Activated CD8-positive, alpha-beta memory T cell treated with anti-CD3 and anti-CD28 coated beads, Interleukin-2, amount 10 ng/mL, durations not matched to agents 7 days and 5 days (primary cell): ENCODE measurements around the gene RBP4. TPM values are rescaled to one million over a fixed set of nuclear protein-coding genes. Genes with fewer than 3 reads are reported as not detected.

ENCODE experiments used
- ATAC-seq: fragments of 150-1000 bp; cut with Tn5 transposase; one replicate; pipeline ENCODE4 v1.10.0; 2021; ENCODE audit warnings: moderate library complexity
- CTCF ChIA-PET: fragments of 350-600 bp; sonication (Branson Sonifier 250); formaldehyde crosslinking; loops from one replicate; lab custom pipeline; 2021; ENCODE audit warnings: antibody characterized with exemption; lab: Charles Lee
- DNase-seq: peaks from one replicate; pipeline ENCODE4 v3.0.0-alpha.2; 2020
- H3K27ac Mint-ChIP-seq: one replicate; pipeline ENCODE4 v1.8.0; 2021; ENCODE audit warnings: mild to moderate bottlenecking, mixed read lengths
- H3K27me3 Mint-ChIP-seq: one replicate; pipeline ENCODE4 v1.8.0; 2021; ENCODE audit warnings: mixed read lengths
- H3K36me3 Mint-ChIP-seq: one replicate; pipeline ENCODE4 v1.8.0; 2021; ENCODE audit warnings: mild to moderate bottlenecking, mixed read lengths
- H3K4me1 Mint-ChIP-seq: one replicate; pipeline ENCODE4 v1.8.0; 2021; ENCODE audit warnings: mixed read lengths
- H3K4me3 Mint-ChIP-seq: one replicate; pipeline ENCODE4 v1.8.0; 2021; ENCODE audit warnings: mild to moderate bottlenecking, moderate library complexity, mixed read lengths
- H3K9me3 Mint-ChIP-seq: one replicate; pipeline ENCODE4 v1.8.0; 2022; ENCODE audit warnings: low read depth, mixed read lengths
- total RNA-seq, 2 experiments: library from RNA; stranded (reverse); gene quantifications; one replicate each; pipeline ENCODE4 v1.2.3, GENCODE V29; 2021

RBP4 gene
- total RNA-seq, 2 experiments from 2014 or later: not detected

GRCh38 chr10:93604146-93604545 is 3.1 kb upstream of the RBP4 start:
- CTCF ChIA-PET: no interaction called here

GRCh38 chr10:93603023-93603422 is 2.0 kb upstream of the RBP4 start:
- Mint-ChIP-seq H3K36me3 (no peaks in the 10 kb centered on the region), H3K4me3 (no peak overlapping the region), H3K9me3 (no peaks in the 10 kb centered on the region), H3K27me3 (peaks cover 69% of the 10 kb centered on the region), H3K4me1 (no peaks in the 10 kb centered on the region), H3K27ac (no peak overlapping the region)
- CTCF ChIA-PET: no interaction called here
- ATAC-seq: no peak
- no peak for DNase-seq

More at GRCh38 chr10:93604146-93604545, 3.1 kb upstream of the RBP4 start:
- DNase-seq (no peak), ATAC-seq (no peak)
- H3K4me1 Mint-ChIP-seq: no peaks in the 10 kb centered on the region
- peaks cover 64% of the 10 kb centered on the region for H3K27me3 Mint-ChIP-seq
- no peaks in the 10 kb centered on the region for H3K9me3 Mint-ChIP-seq
- H3K27ac Mint-ChIP-seq: no peak overlapping the region
- H3K4me3 Mint-ChIP-seq: no peak overlapping the region
- H3K36me3 Mint-ChIP-seq: no peaks in the 10 kb centered on the region

- CTCF ChIA-PET: no interaction called here
- Mint-ChIP-seq H3K36me3 (no peaks in the 10 kb centered on the region), H3K4me1 (no peaks in the 10 kb centered on the region), H3K9me3 (no peaks in the 10 kb centered on the region), H3K27ac (no peak overlapping the region), H3K4me3 (no peak overlapping the region), H3K27me3 (peaks cover 69% of the 10 kb centered on the region)
- DNase-seq (peak; percentile 5), ATAC-seq (no peak)
Observed at GRCh38 chr10:93601774-93602162, 733 bp upstream of the RBP4 start.

GRCh38 chr10:93600446-93601145 is 439 bp downstream of the RBP4 start:
- Mint-ChIP-seq H3K9me3 (no peaks in the 10 kb centered on the region), H3K27ac (no peak overlapping the region), H3K27me3 (peaks cover 58% of the 10 kb centered on the region), H3K4me3 (no peak overlapping the region), H3K4me1 (no peaks in the 10 kb centered on the region), H3K36me3 (no peaks in the 10 kb centered on the region)
- CTCF ChIA-PET: no interaction called here
- ATAC-seq: no peak
- DNase-seq: peak; percentile 26

DNA sequence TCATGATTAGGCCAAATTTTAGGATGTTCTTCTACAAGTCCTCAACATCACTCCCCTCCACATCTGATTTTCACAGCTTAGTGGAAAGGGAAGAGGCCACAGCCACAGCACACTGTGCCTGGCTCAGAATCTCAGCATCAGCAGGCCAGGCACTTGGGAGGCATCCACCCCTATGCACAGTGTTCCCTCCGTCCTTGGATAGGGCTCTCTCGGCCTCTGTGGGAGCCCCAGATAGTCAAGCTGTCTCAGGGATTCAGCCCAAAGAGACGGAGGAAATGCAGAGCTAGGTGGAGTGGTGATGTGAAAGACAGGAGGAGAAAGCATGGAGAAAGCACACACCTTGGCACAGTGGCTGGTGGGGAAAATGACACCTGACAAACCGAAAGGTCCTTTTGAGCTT is 1.3 kb downstream of the RBP4 start:
- ATAC-seq (no peak), DNase-seq (no peak)
- no peak overlapping the region for H3K27ac Mint-ChIP-seq
- no peak overlapping the region for H3K4me3 Mint-ChIP-seq
- CTCF ChIA-PET: no interaction called here
- H3K27me3 Mint-ChIP-seq: peaks cover 58% of the 10 kb centered on the region
- H3K9me3 Mint-ChIP-seq: no peaks in the 10 kb centered on the region
- no peaks in the 10 kb centered on the region for H3K4me1 Mint-ChIP-seq
- H3K36me3 Mint-ChIP-seq: no peaks in the 10 kb centered on the region

- CTCF ChIA-PET: no interaction called here
- no peak for ATAC-seq
- peak; percentile 5 for DNase-seq
- H3K4me1 Mint-ChIP-seq: no peaks in the 10 kb centered on the region
- no peaks in the 10 kb centered on the region for H3K36me3 Mint-ChIP-seq
- H3K27me3 Mint-ChIP-seq: peaks cover 53% of the 10 kb centered on the region
- H3K4me3 Mint-ChIP-seq: no peak overlapping the region
- no peaks in the 10 kb centered on the region for H3K9me3 Mint-ChIP-seq
- H3K27ac Mint-ChIP-seq: no peak overlapping the region
Observed at GRCh38 chr10:93599335-93599734, 1.7 kb downstream of the RBP4 start.

DNA sequence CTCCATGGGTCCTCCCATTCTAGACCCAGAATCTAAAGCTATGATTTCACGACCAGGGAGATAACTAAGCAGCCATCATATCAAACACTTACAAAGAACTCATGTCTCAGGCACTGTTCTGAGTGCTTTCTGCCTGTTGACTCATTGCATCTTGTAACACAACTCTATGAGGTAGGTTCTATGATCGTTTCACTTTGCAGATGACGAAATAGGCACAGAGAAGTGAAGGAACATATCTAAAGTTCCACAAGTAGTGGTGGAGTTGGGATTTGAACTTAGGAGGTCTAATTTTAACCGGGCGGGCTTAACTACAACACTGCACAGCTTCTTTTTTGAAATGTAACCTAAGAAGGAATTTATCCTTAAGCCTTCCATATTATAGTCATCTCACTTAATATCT is 2.9 kb downstream of the RBP4 start:
- no peaks in the 10 kb centered on the region for H3K4me1 Mint-ChIP-seq
- CTCF ChIA-PET: no interaction called here
- H3K36me3 Mint-ChIP-seq: no peaks in the 10 kb centered on the region
- H3K27me3 Mint-ChIP-seq: peaks cover 43% of the 10 kb centered on the region
- DNase-seq: no peak
- ATAC-seq: no peak
- no peak overlapping the region for H3K4me3 Mint-ChIP-seq
- no peak overlapping the region for H3K27ac Mint-ChIP-seq
- no peaks in the 10 kb centered on the region for H3K9me3 Mint-ChIP-seq

DNA sequence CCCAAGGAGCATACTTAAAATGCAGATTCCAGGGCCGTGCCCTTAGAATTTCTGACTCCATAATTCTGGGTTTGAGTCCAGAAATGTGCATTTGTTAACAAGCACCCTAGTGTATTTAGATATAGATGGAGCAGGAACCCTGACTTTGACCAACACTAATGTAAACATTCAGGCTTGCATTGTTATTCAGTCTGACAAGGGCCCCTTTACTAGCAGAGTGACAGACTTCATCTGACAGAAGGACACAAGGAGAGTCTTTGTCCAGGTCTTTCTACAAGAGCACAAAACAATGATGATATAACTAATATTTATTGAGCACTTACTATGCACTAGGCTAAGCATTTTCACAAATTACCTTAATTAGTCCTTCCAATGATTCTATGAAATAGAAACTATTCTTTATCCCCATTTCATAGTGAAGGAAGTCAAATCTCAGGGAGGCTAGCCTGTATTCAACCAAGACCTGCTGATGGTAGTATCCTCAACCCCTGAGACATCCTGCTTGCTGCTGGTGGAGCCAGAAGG is 3.9 kb downstream of the RBP4 start:
- no peaks in the 10 kb centered on the region for H3K36me3 Mint-ChIP-seq
- CTCF ChIA-PET: no interaction called here
- H3K9me3 Mint-ChIP-seq: no peaks in the 10 kb centered on the region
- no peak for ATAC-seq
- H3K27ac Mint-ChIP-seq: no peak overlapping the region
- H3K4me1 Mint-ChIP-seq: no peaks in the 10 kb centered on the region
- H3K27me3 Mint-ChIP-seq: peaks cover 33% of the 10 kb centered on the region
- no peak overlapping the region for H3K4me3 Mint-ChIP-seq
- no peak for DNase-seq

GRCh38 chr10:93596539-93596938 is 4.5 kb downstream of the RBP4 start:
- Mint-ChIP-seq H3K4me3 (no peak overlapping the region), H3K27ac (no peak overlapping the region), H3K36me3 (no peaks in the 10 kb centered on the region), H3K9me3 (no peaks in the 10 kb centered on the region), H3K4me1 (no peaks in the 10 kb centered on the region), H3K27me3 (peaks cover 27% of the 10 kb centered on the region)
- no peak for DNase-seq
- ATAC-seq: no peak
- CTCF ChIA-PET: no interaction called here

DNA sequence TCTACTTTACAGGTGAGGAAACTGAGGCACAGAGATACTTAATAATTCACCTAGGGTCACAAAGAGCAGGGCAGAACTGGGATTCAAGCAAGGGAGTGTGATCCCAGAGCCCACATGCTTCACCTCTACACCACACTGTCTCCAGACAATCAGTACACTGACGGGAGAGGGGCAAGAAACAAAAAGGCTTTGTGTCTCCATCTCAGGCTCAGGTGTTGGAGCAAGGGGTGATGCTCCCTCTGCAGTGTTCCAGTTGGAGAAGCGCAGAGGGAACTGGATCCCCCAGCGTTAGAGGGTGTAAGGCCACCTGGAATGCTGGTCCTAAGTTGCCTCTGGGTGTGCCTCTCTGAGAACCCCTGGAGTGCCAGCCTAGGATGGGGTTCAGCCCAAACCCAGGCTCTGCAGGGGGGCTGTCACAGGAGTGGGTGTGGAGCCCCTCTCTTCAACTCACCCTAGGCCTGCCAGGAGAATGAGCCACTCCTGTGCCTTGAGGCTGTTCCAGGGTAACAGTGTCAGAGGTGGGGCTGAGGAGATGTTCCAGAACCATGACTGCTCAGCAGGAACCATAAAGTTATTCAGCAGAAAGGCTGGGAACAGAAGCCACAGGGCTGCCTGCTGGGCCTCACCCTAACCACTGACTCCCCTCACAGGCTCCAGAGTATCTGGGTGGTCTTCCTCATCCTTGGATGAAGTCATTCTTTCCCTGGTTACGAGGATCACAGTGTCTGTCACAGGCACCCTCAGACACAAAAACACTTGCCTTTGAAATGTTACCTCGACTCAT is 5.5 kb downstream of the RBP4 start:
- no peaks in the 10 kb centered on the region for H3K9me3 Mint-ChIP-seq
- ATAC-seq: no peak
- no peak overlapping the region for H3K4me3 Mint-ChIP-seq
- CTCF ChIA-PET: interaction anchor here (0.6 kb wide), 1 partner anchor 393 kb away, joined by 3 read pairs; no protein-coding TSS in a partner anchor
- H3K27me3 Mint-ChIP-seq: peaks cover 21% of the 10 kb centered on the region
- no peaks in the 10 kb centered on the region for H3K4me1 Mint-ChIP-seq
- DNase-seq: no peak
- no peak overlapping the region for H3K27ac Mint-ChIP-seq
- H3K36me3 Mint-ChIP-seq: no peaks in the 10 kb centered on the region

DNA sequence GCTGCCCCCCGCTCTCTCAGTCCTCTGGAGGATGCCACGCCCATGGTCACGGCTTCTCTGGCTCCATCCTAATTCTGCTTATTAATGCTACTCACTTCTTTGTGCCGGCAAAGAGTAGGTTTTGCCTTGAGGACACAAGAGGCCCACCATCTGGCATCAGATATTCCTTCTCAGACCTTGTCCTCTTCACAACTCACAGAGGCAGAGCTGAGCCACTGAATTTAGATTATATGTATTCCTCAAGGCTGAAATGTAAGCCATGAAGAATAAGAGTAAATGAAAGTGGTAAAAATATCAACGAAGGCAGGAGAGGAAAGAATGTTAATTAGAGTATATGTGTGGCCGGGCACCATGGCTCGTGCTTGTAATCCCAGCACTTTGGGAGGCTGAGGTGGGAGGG is 6.5 kb downstream of the RBP4 start:
- CTCF ChIA-PET: no interaction called here
- Mint-ChIP-seq H3K4me1 (no peaks in the 10 kb centered on the region), H3K9me3 (no peaks in the 10 kb centered on the region), H3K27me3 (peaks cover 11% of the 10 kb centered on the region), H3K36me3 (no peaks in the 10 kb centered on the region), H3K27ac (no peak overlapping the region), H3K4me3 (no peak overlapping the region)
- ATAC-seq: no peak
- no peak for DNase-seq

- Mint-ChIP-seq H3K4me1 (no peaks in the 10 kb centered on the region), H3K27me3 (peaks cover 7% of the 10 kb centered on the region), H3K36me3 (no peaks in the 10 kb centered on the region), H3K4me3 (no peak overlapping the region), H3K9me3 (no peaks in the 10 kb centered on the region), H3K27ac (no peak overlapping the region)
- DNase-seq: no peak
- CTCF ChIA-PET: no interaction called here
- ATAC-seq: no peak
Observed at GRCh38 chr10:93593749-93594148, 7.3 kb downstream of the RBP4 start.

- no peak overlapping the region for H3K4me3 Mint-ChIP-seq
- no peaks in the 10 kb centered on the region for H3K36me3 Mint-ChIP-seq
- H3K9me3 Mint-ChIP-seq: no peaks in the 10 kb centered on the region
- CTCF ChIA-PET: interaction anchor here (0.8 kb wide), 1 partner anchor 61 kb away, joined by 3 read pairs; no protein-coding TSS in a partner anchor
- H3K27me3 Mint-ChIP-seq: peaks cover 4% of the 10 kb centered on the region
- no peaks in the 10 kb centered on the region for H3K4me1 Mint-ChIP-seq
- ATAC-seq (no peak), DNase-seq (no peak)
- H3K27ac Mint-ChIP-seq: no peak overlapping the region
Observed at GRCh38 chr10:93593254-93593653, 7.8 kb downstream of the RBP4 start.
